Neural cell (in vitro differentiated cells): ENCODE measurements around the gene PACS1.

Experiments used
- CTCF ChIP-seq: fragments of 450-650 bp; IDR thresholded peaks from 2 replicates; pipeline ENCODE4 v1.5.1; 2014; ENCODE audit warnings: antibody characterized with exemption, mild to moderate bottlenecking, moderate library complexity; ENCODE audit not compliant: poor library complexity, severe bottlenecking
- EP300 ChIP-seq: fragments of 450-650 bp; conservative IDR thresholded peaks from 2 replicates; pipeline ENCODE4 v1.6.1; 2014; ENCODE audit warnings: antibody characterized with exemption, mild to moderate bottlenecking, moderate library complexity; ENCODE audit not compliant: poor library complexity, severe bottlenecking
- EZH2 ChIP-seq: fragments of 200-600, 300-800 bp; shearing (Covaris generic), sonication (generic); IDR thresholded peaks from 2 replicates; pipeline ENCODE4 v1.6.1; 2014; ENCODE audit warnings: antibody characterized with exemption, low read length, borderline replicate concordance, mild to moderate bottlenecking; ENCODE audit not compliant: insufficient read depth, poor library complexity, severe bottlenecking
- POLR2AphosphoS5 ChIP-seq: IDR thresholded peaks from 2 replicates; pipeline ENCODE4 v1.6.1; 2012
- RAD21 ChIP-seq: fragments of 450-650 bp; conservative IDR thresholded peaks from 2 replicates; pipeline ENCODE4 v1.6.1; 2014; ENCODE audit warnings: antibody characterized with exemption, mild to moderate bottlenecking, moderate library complexity
- REST ChIP-seq: IDR thresholded peaks from 2 replicates; pipeline ENCODE4 v1.6.1; 2012; ENCODE audit warnings: borderline replicate concordance
- SMC3 ChIP-seq: fragments of 450-650 bp; conservative IDR thresholded peaks from 2 replicates; pipeline ENCODE4 v1.6.1; 2014; ENCODE audit warnings: antibody characterized with exemption, mild to moderate bottlenecking, moderate library complexity; ENCODE audit not compliant: poor library complexity

- no peak for TF ChIP-seq REST
- TF ChIP-seq CTCF = no peak
- no peak for TF ChIP-seq RAD21
- TF ChIP-seq EZH2 = no peak
- TF ChIP-seq EP300 = no peak
- TF ChIP-seq SMC3 = no peak
- TF ChIP-seq POLR2AphosphoS5 = no peak
Measured at GRCh38 chr11:66203847-66204246, 133.8 kb downstream of the PACS1 start.
